Measurements from ENCODE around the gene CMSS1.
A peak's percentile ranks its signal among the peaks of the same experiment; 100 is the strongest.

Gene CMSS1

DNA sequence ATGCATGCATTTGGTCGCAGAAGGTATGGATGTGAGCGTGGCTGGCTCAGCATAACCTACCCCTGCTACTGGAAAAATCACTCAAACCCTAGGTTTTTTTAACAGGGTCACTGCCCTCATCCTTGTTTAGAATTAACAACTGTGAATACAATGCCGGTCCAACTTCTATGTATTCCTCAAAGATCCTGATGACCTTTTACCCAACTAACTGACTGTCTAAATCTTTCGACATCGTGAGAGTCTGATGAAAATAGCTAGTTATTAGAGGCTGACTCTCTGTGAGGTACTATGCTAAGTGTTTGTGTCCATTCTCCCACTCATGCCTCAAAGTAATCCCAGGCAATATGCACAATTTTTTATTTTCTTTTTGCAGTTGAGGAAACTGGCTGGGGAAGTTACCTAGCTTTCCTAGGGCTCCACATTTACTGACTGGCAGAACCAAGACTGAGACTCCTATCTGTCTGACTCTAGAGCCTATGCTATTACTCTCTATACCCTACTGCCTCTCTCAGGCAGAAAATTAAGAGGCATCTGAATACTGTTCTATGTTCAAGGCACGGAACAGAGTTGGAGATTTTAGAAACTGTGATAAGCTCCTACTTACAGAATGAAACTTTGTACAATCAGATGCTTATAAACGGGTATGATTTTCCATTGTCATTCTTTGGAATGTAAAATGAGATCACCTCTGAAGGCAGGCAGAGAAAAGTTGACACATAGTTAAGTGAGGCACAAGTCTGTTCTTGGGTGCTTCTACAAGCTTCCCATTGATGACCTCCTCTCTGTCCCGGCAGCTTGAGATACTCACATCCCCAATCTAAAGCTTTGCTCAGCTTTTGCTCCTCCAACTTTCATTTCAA is 240.3 kb downstream of the CMSS1 start:
- DNase-seq (ENCODE audit: low read depth) = peak; percentile 41

DNA sequence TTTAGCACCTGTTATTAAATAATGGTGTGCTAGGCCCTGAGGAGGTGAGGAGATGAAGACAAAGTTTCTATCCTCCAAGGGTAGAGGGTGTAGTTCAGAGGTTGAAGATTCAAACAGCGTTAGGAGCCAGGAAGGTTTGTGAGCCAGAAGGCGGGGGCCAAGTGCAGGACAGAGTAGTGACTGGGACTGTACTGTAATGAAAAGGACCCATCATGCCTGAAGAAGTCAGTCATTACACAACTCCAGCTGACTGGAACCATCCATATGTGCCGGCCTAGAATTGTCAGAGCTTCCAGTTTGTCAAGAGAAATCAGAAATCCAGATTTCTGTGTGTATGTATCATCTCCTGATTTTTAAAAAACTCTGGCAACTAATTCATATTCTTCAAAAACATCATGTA is 241.8 kb downstream of the CMSS1 start:
- no peak for DNase-seq (ENCODE audit: low read depth)

DNA sequence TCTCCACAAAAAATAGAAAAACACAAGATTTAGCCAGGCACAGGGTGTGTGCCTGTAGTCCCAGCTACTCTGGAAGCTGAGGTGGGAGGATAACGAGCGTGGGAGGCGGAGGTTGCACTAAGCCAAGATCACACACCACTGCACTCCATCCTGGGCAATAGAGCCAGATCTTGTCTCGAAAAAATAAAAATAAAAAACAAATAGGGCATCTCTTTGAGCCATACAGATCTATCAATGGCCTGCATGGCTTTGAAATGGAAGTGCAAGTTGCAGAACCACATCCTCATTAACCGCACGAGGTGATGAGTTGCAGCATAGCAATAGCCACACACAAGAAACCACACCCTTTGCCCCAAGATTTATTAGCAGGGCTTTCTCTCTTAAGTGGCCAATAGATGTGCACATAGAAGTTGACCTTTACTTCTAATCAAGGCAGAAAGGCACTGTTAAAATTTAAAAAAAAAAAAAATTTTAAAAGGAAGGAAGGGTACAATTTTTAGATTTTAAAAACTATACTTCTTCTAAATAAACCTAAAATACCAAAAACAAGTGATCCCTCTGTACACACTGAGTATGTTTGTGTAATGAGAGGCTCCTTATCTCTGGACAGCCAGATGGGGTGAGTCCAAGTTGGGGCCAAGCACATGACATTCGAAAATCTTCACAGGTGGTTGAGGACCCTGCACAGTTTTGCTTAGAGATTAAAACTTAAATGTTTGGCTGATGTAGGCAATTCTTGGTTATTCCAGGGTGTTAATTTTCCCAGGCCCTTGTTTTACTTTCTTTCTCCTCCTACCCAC is 243.2 kb downstream of the CMSS1 start:
- no peak for DNase-seq (ENCODE audit: low read depth)

DNA sequence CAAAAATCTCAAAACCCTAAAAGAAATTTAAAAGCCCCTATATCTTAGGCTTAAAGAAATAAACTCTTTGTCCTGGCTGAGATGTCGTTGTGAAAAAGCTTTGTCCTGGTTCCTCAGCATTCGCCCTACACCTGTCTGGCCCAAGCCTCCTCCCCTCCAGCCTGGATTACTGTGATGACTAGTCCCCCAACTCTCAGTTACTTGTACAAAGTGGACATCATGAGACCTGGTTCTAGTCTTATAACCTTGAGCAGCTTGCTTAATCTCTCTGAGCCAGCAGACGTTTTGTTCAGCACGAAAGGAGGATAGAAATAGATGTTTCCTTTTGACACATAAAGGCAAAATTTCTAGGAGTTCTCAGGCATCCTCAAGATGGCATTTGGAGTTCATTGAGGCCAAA is 245.0 kb downstream of the CMSS1 start:
- DNase-seq (ENCODE audit: low read depth) = no peak

DNA sequence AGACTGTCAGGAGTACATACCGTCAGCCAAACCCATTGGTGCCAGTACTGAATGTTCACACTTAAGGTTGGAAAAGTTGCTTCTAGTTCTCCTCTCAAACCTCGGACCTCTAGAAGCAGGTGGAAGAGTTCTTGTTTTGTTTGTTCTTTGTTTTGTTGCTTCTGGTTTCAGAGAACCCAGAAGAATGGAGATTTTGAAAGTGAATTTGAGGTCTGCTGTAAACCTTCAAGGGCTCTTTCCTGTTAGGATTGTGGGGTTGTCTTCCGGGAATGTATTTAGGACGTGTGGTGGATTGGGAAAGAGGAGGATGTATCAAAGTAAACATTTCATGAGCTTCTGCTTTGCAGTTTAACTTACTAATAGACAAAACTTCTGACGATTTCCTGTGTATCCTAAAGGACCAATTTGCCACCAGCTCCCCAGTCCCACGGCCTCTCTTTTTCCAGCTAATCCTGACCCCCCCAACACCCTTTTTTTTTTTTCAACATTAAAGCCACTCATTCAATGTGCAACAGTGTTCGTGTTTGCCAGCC is 246.3 kb downstream of the CMSS1 start:
- DNase-seq (ENCODE audit: low read depth) = peak; percentile 85

DNA sequence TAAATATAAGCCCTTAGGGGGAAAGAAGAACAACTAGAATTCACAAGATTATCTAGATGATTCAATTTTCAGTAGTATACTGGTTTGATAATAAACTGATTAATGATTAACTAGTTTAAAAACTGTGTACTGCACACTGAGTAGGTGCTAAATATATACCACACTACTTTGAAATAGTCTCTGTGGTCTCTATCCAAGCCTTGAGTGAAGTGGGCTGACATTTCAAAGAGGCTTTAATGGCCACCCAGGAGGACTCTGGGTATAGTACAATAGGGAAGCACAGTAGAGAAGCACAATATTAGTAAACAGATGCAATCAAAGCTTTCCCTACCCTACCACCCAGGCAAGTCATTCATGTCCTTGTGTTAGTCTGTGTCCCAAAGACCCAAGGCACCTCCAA is 249.9 kb downstream of the CMSS1 start:
- DNase-seq (ENCODE audit: low read depth) = no peak

DNA sequence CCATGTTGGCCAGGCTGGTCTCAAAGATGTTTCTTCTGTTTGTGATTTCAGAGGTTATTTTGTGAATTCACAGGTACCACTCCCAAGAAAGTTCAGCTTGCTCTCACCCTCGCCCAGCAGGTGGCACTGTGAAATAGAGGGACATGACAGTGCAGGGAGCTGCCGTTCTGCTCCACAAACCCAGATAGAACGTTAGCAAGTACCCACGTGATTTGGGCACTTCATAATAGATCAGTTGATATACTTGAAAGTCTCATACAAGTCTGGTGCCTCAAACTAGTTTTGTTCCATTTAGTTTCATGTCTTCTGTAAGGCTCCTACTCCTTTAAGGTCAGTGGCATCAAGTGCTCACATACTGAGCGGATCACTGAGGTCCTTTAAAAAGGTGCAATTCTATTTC is 251.2 kb downstream of the CMSS1 start:
- peak; percentile 90 for DNase-seq (ENCODE audit: low read depth)

DNA sequence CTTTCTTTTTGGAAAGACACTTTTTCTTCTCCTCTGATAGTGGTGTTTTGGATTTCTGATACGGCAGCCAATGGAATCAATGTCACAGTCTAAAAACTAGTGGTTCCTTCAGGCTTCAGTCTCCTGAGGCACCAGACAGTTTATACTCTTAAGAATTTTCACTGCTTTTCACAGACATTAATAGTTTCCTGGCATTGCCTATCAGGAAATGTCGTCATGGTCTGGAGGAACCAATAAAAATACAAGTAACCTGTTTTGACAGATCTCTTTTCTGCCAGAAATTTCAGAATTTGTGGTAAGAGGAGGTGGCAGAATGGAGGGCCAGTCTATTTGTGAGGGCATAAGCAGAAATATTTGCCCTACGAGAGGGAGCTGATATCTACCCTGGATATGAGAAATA is 251.8 kb downstream of the CMSS1 start:
- DNase-seq (ENCODE audit: low read depth) = no peak

DNA sequence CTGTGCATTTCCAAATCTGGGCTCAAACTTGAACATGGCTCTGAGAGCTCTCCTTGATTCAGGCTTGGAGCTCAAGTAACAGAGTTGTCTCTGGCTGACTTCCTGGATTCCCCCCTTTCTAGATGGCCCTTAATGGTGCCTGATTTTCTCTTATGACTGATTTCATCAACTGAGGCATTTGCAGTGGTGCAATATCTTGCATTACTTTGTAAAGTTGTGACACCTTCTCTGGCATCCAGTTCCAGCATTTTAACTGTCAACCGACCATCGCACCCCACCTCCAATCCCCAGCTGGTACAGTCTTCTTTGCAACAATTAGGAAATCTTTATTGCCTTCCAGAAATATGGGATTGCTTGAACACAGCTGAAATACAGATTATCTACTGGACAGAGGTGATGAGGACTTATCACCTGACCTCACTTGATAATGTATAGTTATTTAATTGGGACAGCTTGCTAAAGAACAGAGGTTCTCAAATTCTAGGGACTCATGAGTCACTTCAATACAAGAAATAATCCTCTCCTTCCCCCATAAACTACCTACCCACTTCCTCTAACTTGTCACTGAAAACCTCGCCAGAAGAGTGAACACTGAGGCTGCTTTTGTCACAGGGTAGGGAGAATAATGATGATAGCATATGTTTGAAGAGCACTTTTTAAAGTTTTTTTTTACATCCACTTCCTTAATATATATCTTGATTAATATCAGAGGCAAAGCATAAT is 254.8 kb downstream of the CMSS1 start:
- DNase-seq (ENCODE audit: low read depth) = peak; percentile 61

DNA sequence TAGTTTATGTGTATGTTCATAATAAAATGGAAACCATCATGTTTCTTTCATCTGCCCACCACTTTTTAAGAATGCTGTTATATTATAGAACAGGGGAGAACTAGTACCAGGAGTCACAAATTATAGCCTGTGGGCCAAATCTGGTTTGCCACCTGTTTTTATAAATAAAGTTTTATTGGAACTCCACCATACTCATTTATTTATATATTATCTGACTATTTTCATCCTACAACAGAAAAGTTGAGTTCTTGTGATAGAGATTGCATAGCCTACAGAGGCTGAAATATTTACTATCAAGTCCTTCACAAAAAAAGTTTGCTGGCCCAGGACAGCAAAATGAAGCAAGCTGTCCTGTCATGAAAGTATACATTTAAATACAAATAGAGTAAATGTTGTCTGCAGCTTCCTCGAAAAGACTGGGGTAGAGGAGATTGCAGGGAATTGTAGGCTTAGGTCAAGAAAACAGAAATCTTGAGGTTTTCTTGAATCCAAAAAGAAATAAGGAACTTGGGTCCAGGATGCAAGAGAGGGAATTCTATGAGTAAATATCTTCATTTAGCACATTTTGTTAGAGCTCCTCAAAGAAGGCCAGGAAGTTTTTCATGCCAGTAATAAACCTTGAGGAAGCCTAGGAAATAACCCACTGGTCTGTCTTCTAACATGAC is 255.5 kb downstream of the CMSS1 start:
- no peak for DNase-seq (ENCODE audit: low read depth)

DNA sequence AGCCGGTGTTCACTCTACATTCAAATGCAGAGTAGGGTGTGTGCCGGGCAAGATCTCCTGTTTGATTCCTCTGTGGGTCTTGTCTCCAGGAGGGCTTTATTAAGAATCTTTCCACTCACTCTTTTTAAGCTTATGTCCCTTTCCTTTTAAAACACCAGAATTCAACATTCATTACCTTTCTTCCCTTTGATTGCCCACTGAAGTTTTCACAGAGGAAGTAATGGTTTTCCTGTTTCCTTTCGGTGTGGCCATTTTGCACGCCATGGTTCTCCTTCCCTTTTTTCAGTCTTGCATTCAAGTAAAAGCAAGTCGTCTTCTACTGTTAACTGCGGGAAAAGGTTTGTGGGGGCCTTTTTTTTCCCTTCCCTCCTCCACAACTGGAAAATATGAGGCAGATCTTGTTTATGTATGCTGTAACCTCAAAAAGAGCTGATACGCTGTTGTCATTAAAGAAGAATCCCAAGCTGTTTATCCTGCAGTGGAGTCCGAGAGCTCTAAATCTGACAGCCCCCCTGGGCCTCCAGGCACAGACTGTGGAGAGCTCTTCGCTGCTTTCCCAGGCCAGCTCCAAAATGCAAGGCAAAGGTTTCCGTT is 256.1 kb downstream of the CMSS1 start:
- peak; percentile 97 for DNase-seq (ENCODE audit: low read depth)

DNA sequence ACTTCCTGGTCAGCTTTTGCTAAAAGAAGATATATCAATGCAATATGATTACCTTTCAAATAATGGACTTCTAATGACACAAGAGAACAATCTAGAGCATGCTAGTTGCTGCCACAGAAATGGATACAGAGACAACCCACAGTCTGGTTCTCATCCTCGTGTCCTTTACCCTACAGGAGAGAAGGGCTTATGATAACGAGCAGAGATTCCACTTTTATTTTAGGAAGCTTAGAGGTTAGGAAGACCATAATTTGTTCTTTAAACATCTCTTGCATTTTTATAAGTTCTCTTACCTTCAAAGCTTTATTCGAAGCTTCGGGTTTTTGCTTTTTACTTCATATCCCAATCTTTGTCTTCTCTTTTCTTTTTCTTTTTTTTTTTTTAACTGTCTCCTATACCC is 257.5 kb downstream of the CMSS1 start:
- DNase-seq (ENCODE audit: low read depth) = no peak

DNA sequence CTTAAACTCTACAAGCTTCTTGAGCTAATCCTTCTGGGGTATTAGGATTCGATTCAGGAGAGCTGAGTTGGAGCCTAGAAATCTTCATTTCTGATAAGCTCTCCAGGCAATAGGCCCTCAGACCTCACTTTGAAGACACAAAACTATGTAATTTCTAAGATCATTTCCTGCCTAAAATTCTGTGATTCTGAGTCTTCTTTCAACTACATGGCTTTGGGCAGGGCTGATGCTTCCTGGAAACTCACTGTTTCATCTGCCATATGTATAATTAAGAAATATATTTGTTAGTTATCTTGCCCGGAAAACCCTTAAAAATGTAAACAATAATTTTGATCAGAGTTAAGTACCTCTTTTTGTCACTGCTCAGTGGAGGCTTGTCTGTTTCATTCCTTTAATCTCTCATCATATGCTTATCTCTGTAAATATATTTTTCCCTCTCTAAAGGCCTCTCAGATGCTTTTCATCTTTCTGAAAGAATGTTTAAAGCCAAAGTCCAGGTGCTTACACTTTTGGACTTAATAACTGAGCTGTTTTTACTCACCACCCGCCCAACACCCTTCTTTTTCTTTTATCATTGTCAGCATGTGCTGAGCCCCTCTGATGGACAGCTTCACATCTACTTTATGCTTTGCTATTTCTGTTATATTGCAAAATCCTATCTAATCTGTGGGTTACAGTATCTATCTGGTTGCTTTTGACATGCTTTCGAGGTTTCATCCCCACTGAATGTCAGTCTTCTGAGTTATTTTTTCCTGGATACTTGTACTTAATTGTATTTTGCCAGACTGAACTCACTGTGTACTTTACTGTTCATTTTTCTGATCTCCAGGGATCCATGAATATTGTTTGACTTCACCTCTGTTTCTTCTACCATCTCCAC is 258.4 kb downstream of the CMSS1 start:
- peak; percentile 44 for DNase-seq (ENCODE audit: low read depth)

DNA sequence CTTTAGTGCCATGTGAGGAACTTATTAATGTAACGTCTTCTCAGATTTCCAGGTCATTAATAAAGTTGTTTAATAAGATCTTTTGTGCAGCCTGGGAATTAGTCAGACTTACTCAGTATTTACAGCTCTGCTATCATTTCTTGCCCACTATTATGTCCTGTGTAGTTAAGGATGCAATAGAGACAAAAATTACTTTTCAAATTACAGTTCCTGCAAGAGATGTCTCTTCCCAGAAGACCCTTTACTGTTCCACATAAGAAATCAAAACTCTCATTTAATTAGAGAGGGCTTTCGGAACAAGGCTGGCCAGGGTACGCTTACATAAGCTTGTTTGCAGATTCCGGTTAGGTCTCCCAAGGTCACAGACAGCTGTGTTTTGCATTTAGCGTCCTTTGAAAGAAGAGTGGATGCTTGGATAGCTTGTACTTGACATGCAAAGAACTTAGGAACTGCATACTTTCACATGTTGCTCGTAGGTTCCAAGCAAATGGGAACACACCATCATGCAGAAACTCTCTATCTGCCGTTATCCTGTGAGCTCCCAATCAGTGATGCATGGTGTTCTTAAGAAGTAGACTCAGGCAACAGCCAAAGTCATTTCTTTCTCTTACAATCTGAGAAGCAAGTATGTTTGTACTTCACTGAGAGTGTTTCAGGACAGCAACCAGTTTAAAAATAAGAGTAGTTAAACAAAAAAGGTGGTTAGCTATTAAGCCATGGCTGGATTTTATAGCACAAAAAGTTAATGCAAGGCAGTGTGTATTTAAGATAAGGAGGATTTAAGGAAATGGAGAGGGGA is 259.3 kb downstream of the CMSS1 start:
- no peak for DNase-seq (ENCODE audit: low read depth)

DNA sequence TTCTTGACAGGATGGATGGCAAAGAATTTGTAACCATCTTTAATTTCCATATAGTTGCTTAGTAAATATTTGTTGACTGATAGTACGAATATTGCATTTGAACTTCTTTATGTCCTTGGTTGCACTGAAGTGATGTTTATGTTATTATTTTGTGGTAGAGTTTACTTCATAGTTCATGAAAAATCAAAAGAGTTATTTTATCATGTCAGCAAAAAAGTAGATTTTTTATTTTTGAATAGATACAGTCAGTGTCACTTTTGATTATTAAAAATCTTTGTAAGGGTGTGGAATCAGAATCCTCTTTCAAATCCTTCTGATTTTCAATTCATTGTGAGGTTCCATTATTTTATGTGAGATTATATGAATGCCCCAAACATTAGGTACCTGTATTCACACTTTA is 261.7 kb downstream of the CMSS1 start:
- DNase-seq (ENCODE audit: low read depth) = no peak

DNA sequence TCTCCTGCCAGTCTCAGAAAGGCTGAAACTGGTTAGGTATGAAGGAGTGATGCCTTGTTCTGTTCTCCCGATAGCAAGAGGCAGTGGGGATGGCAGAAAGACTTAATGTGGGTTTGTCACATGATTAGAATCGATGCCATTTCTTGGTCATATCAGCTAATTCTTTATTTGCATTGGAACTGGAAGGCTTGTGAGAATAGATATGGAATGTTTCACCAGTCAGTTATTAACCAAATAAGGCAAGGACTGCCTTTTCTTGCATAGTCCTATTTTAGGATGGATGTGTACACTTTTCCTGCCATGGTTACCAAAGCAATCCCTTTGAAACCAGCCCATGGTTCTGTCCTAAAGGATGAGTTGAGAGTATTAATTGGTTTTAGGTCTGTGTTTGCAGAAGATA is 262.9 kb downstream of the CMSS1 start:
- no peak for DNase-seq (ENCODE audit: low read depth)

DNA sequence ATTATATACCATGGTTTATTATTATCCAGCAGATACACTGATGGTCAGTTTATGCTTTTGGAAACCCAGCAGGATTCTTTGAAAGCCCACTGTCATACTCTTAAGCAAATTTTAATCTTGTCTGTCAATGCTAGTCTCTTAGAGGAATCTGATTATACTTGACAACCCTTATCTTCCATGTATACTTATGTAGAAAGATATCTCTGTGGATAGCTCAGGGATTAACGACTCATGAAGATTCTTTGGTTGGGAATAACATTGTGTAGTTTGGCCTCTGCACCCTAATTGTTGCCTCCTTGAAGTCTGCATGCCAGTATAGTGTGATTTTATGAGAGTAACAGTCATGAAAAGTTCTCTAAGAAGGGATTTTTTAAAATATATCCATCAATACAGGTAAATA is 263.6 kb downstream of the CMSS1 start:
- DNase-seq (ENCODE audit: low read depth) = no peak

DNA sequence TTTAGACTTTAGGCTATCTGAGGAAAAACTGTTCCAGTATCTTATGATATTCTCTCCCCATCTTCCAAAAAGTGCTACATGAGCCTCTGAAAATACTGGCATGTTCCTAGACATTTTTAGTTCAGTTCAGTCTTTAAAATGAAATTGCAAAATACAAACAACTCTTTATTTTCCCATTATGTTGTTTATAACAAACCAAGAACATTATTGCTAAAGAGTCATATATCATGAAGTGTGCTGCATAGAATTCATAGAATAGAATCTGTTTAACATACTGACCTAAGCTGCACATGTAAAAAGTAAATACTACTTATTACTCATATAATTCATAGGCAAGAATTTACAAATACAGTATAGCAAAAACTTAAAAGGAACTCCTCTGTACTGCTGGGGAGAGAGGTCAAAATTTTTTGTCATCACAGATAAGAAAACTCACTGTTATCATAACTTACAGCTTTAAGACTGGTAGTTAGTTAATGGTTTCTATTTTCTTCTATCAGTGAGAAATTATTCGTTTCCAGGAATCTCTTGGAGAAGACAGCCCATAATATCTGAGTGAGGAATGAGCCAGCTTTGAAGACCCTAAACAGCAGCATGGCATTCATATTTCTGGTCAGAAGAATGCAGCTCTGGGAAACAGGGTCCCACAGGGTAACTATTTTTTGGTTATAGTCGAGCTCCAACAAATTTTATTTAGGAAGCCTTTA is 264.5 kb downstream of the CMSS1 start:
- no peak for DNase-seq (ENCODE audit: low read depth)

DNA sequence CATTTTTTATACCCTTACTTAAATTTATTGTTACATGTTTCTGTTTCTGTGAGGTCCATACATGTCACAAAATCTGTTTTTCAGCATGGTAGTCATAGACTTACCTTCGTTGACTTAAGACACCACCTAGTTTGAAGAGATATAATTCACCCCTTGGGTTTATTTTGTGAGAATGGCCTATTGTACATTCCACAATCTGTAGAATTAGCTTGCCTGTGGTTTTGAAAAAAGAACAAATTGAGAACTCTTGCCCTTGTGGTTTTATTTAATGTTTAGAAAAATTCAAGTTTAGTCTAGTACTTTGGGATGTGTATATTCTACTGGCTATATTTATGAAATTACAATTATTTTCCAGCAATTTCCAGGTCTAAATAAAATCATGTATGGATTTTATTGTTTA is 265.1 kb downstream of the CMSS1 start:
- DNase-seq (ENCODE audit: low read depth) = peak; percentile 47

All from iris pigment epithelial cell (primary cell).